ENCODE results near the gene KRTAP10-10.

- TF ChIP-seq CTCF (IDR thresholded peaks at IDR 0.05), result no peak
- no peak for TF ChIP-seq POLR2A (IDR thresholded peaks at IDR 0.05)
Observed at GRCh38 chr21:44609193-44609592, 28.0 kb upstream of the KRTAP10-10 start.

All from tibial nerve (tissue), 3 donors.